PC-9 (cell line): Measurements from ENCODE around the gene USP9X. TPM values are rescaled to one million over a fixed set of nuclear protein-coding genes. Genes with fewer than 3 reads are reported as not detected.

Experiments used
- BruUV-seq: library from RNA; stranded (reverse); fragments of 400-500 nt; replicated peaks from 2 replicates; lab custom pipeline; 2021; lab: Mats Ljungman, UMichigan
- CTCF ChIA-PET: fragments of 300-600 bp; sonication (Branson Sonifier 250); formaldehyde crosslinking; loops from one replicate; lab custom pipeline; 2022; ENCODE audit warnings: antibody characterized with exemption; lab: Charles Lee
- POLR2A ChIA-PET: fragments of 300-600 bp; sonication (Branson Sonifier 250); formaldehyde crosslinking; loops from one replicate; lab custom pipeline; 2022; ENCODE audit warnings: antibody characterized with exemption; ENCODE audit not compliant: unreplicated experiment; lab: Charles Lee
- DNase-seq, 2 experiments: peaks; one replicate each; pipeline versions ENCODE4 v3.0.0 to v3.0.0-alpha.2; 2015 to 2022; ENCODE audit warnings: mixed read lengths in 1 of 2
- H2AFZ ChIP-seq: fragments of 200-600 bp; sonication (generic); 2 replicates; pipeline ENCODE4 v1.8.1; 2017; ENCODE audit warnings: antibody characterized with exemption
- H3F3A ChIP-seq: fragments of 200-600 bp; sonication (generic); 2 replicates; pipeline ENCODE4 v1.8.1; 2017; ENCODE audit warnings: antibody characterized with exemption, mild to moderate bottlenecking, low read depth; ENCODE audit not compliant: insufficient read depth
- H3K27ac ChIP-seq: fragments of 200-600 bp; sonication (generic); 2 replicates; pipeline ENCODE4 v1.6.1; 2016; ENCODE audit warnings: mixed run types
- H3K27me3 ChIP-seq: fragments of 200-600 bp; sonication (generic); 2 replicates; pipeline ENCODE4 v1.6.1; 2016; ENCODE audit warnings: low read depth, mixed run types; ENCODE audit not compliant: insufficient read depth
- H3K36me3 ChIP-seq: fragments of 200-600 bp; sonication (generic); 2 replicates; pipeline ENCODE4 v1.6.1; 2016; ENCODE audit warnings: low read depth, mixed run types
- H3K4me1 ChIP-seq: fragments of 200-600 bp; sonication (generic); replicated peaks from 2 replicates; pipeline ENCODE4 v1.6.1; 2016; ENCODE audit warnings: mixed run types; ENCODE audit not compliant: insufficient read depth
- H3K4me2 ChIP-seq: fragments of 200-600 bp; sonication (generic); 2 replicates; pipeline ENCODE4 v1.6.1; 2017; ENCODE audit warnings: mixed run types
- H3K4me3 ChIP-seq: fragments of 200-600 bp; sonication (generic); 2 replicates; pipeline ENCODE4 v1.6.1; 2016; ENCODE audit warnings: mixed run types
- H3K79me2 ChIP-seq: fragments of 200-600 bp; sonication (generic); 2 replicates; pipeline ENCODE4 v1.6.1; 2017; ENCODE audit warnings: low read depth, mixed run types
- H3K9me2 ChIP-seq: fragments of 200-600 bp; sonication (generic); 2 replicates; pipeline ENCODE4 v1.8.1; 2017; ENCODE audit warnings: mild to moderate bottlenecking; ENCODE audit not compliant: insufficient read depth
- H3K9me3 ChIP-seq: fragments of 200-600 bp; sonication (generic); 2 replicates; pipeline ENCODE4 v1.8.1; 2016; ENCODE audit warnings: low read depth; ENCODE audit not compliant: insufficient read depth
- H4K20me1 ChIP-seq: fragments of 200-600 bp; sonication (generic); 2 replicates; pipeline ENCODE4 v1.8.1; 2017; ENCODE audit not compliant: insufficient read depth
- CTCF ChIP-seq: fragments of 200-600 bp; sonication (generic); conservative IDR thresholded peaks from 2 replicates; pipeline ENCODE4 v1.6.1; 2017; ENCODE audit warnings: mixed run types, antibody characterized with exemption, mild to moderate bottlenecking, moderate library complexity
- EZH2 ChIP-seq: fragments of 200-600 bp; sonication (generic); IDR thresholded peaks from 2 replicates; pipeline ENCODE4 v1.8.0; 2017; ENCODE audit warnings: antibody characterized with exemption, low read depth
- intact Hi-C: fragments of 100-400 bp; cut with micrococcal nuclease; formaldehyde crosslinking; loops from one replicate; pipeline ENCODE4 v1.10.0; 2022; ENCODE audit not compliant: unreplicated experiment
- total RNA-seq: library from RNA; stranded (reverse); gene quantifications from 2 replicates; pipeline ENCODE4 v1.2.3, GENCODE V29; 2021

USP9X gene
- total RNA-seq, 1 experiment from 2014 or later: 43.2 TPM

- Histone ChIP-seq H2AFZ (no peak overlapping the region), H3K79me2 (peaks cover 49% of the 10 kb centered on the region), H3K4me1 (no peaks in the 10 kb centered on the region), H3K9me3 (no peaks in the 10 kb centered on the region), H3K27ac (no peak overlapping the region), H3K4me3 (no peak overlapping the region), H3K36me3 (no peaks in the 10 kb centered on the region), H3K9me2 (no peaks in the 10 kb centered on the region), H3F3A (no peaks in the 10 kb centered on the region), H3K27me3 (no peaks in the 10 kb centered on the region), H4K20me1 (no peaks in the 10 kb centered on the region), H3K4me2 (no peak overlapping the region)
- TF ChIP-seq EZH2 (no peak), CTCF (no peak)
- BruUV-seq: no TSS peak
- CTCF ChIA-PET: no interaction called here
- POLR2A ChIA-PET: no interaction called here
- no peak for DNase-seq
- intact Hi-C loops: no loop called here
Observed at GRCh38 chrX:41121766-41122165, 36.5 kb downstream of the USP9X start.

- intact Hi-C loops: no loop called here
- no peak for DNase-seq
- H3K4me2 ChIP-seq: no peak overlapping the region
- H3K36me3 ChIP-seq: no peaks in the 10 kb centered on the region
- H3K79me2 ChIP-seq: peaks cover 42% of the 10 kb centered on the region
- H3K27me3 ChIP-seq: no peaks in the 10 kb centered on the region
- ChIA-PET POLR2A (no interaction called here), CTCF (no interaction called here)
- H4K20me1 ChIP-seq: no peaks in the 10 kb centered on the region
- no peak overlapping the region for H3K4me3 ChIP-seq
- no peaks in the 10 kb centered on the region for H3F3A ChIP-seq
- no peaks in the 10 kb centered on the region for H3K9me2 ChIP-seq
- TF ChIP-seq EZH2 (no peak), CTCF (no peak)
- H2AFZ ChIP-seq: no peak overlapping the region
- H3K27ac ChIP-seq: no peak overlapping the region
- BruUV-seq: no TSS peak
- H3K9me3 ChIP-seq: no peaks in the 10 kb centered on the region
- no peaks in the 10 kb centered on the region for H3K4me1 ChIP-seq
Observed at GRCh38 chrX:41122664-41123257, 37.5 kb downstream of the USP9X start.

GRCh38 chrX:41127477-41128192 lies 42.4 kb downstream of the USP9X start:
- intact Hi-C loops: no loop called here
- Histone ChIP-seq H3K79me2 (no peaks in the 10 kb centered on the region), H2AFZ (no peak overlapping the region), H4K20me1 (no peaks in the 10 kb centered on the region), H3K4me3 (no peak overlapping the region), H3K9me2 (no peaks in the 10 kb centered on the region), H3K4me1 (no peaks in the 10 kb centered on the region), H3K4me2 (no peak overlapping the region), H3K9me3 (no peaks in the 10 kb centered on the region), H3K27me3 (no peaks in the 10 kb centered on the region), H3K36me3 (no peaks in the 10 kb centered on the region), H3F3A (no peaks in the 10 kb centered on the region), H3K27ac (no peak overlapping the region)
- TF ChIP-seq EZH2 (no peak), CTCF (no peak)
- no TSS peak for BruUV-seq
- POLR2A ChIA-PET: no interaction called here
- CTCF ChIA-PET: no interaction called here
- DNase-seq: no peak
